IPS DF 6.9 (cell line): Measurements from ENCODE around the gene FAM114A2.

Experiments
- DNase-seq: peaks from one replicate; pipeline ENCODE4 v3.0.0-alpha.2; 2013; ENCODE audit warnings: low read depth, low spot score
- H3K27ac ChIP-seq: one replicate; pipeline ENCODE4 v1.5.1; 2013; ENCODE audit warnings: low read length, control low read depth
- H3K27me3 ChIP-seq: 2 replicates; pipeline ENCODE4 v1.6.1; 2013; ENCODE audit warnings: mild to moderate bottlenecking, low read length; ENCODE audit not compliant: control insufficient read depth, insufficient read depth
- H3K36me3 ChIP-seq: 2 replicates; pipeline ENCODE4 v1.6.1; 2013; ENCODE audit warnings: low read length; ENCODE audit not compliant: control insufficient read depth, insufficient read depth
- H3K4me1 ChIP-seq: 2 replicates; pipeline ENCODE4 v1.6.1; 2013; ENCODE audit warnings: low read length; ENCODE audit not compliant: control insufficient read depth, insufficient read depth
- H3K4me3 ChIP-seq: 2 replicates; pipeline ENCODE4 v1.5.1; 2013; ENCODE audit warnings: mild to moderate bottlenecking, low read length
- H3K9me3 ChIP-seq: 2 replicates; pipeline ENCODE4 v1.6.1; 2013; ENCODE audit warnings: low read length, inconsistent platforms; ENCODE audit not compliant: control insufficient read depth, insufficient read depth
- WGBS: extraction: QIAGEN DNeasy Blood & Tissue Kit; methylation state at CpG from one replicate; pipeline ENCODE4 v1.1.7; 2013; ENCODE audit warnings: mixed read lengths, missing lambda C conversion rate; ENCODE audit not compliant: insufficient read length, insufficient coverage; 5-methylcytosine and 5-hydroxymethylcytosine counted together

FAM114A2 gene

DNA sequence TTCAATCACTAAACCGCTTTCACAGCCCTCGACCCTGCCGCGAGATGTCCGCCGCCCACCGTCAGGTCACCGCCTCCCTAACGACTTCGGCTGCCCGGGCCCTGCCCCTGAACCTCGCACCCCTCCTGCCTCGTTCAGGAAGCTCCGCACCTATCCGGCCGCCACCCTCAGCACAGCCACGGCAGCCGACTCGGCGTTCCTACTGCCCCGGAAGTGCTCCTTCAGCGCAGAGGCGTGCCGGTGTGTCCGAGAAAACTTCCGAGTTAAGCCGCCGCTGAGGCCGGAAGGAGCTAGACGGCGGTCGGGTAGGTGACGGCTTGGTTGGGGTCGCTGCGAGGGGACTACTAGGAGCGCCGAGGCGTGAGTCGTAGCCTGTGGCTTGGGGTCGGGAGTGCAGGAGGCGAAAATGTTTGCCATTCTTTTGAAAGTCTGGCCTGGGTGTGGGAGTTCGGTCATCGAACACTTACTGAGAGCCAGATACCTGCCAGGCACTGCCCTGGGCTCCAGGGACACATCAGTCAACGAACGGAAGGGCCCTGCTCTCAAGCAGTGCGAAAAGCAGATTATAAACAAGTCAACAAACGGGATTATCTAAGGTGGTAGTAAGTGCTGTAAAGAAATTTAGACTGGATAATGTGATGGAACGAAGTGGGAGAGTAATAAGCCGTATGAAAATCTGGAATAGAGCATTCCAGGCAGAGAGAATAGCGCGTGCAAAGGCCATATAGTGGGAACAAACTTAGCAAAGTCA lies at the start of gene FAM114A2, which contains the start of gene MFAP3:
Gene FAM114A2 (minus strand): TSS at position 204 of the 751 bp plus-strand sequence. CDS start 3,957 bp downstream, outside the sequence.
Gene MFAP3 (plus strand): TSS at position 261 of the 751 bp plus-strand sequence. CDS start 10,756 bp downstream, outside the sequence.
- WGBS: no CpG with 5 or more reads among the region's 51 CpGs
- peak; percentile 66 for DNase-seq
- no peaks in the 10 kb centered on the region for H3K27me3 ChIP-seq

DNA sequence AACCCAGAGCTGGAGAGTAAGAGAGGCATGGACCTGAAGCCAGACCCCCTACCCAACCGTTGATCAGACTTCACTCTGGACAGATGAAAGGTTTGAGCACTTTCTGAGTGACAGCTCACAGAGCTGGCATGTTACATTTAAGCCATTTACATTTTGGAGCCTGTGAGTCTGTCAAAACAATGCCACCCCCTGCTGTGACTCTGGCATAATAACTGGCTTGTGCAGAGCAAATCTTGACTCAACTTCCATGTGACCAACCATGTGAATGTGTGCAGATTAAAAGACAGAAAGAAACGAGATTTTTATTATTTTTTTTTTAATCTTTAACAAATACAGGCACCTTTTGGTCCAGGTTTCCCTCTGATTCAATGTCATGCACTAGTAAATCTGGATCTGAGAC lies 48.5 kb upstream of the FAM114A2 start:
- Histone ChIP-seq H3K27ac (no peak overlapping the region), H3K4me3 (no peak overlapping the region), H3K9me3 (no peaks in the 10 kb centered on the region), H3K4me1 (no peaks in the 10 kb centered on the region), H3K36me3 (no peaks in the 10 kb centered on the region), H3K27me3 (no peaks in the 10 kb centered on the region)
- no peak for DNase-seq
- no CpG with 5 or more reads among the region's 2 CpGs for WGBS

More for the DNA sequence above, at the start of gene FAM114A2, which contains the start of gene MFAP3:
- Histone ChIP-seq H3K4me3 (peak within 1 kb of the TSS; percentile 99), H3K27ac (no peak within 1 kb of the TSS), H3K9me3 (no peaks in the 10 kb centered on the region), H3K4me1 (no peaks in the 10 kb centered on the region; the same call in 1 of the 2 replicates), H3K36me3 (no peaks in the 10 kb centered on the region)

DNA sequence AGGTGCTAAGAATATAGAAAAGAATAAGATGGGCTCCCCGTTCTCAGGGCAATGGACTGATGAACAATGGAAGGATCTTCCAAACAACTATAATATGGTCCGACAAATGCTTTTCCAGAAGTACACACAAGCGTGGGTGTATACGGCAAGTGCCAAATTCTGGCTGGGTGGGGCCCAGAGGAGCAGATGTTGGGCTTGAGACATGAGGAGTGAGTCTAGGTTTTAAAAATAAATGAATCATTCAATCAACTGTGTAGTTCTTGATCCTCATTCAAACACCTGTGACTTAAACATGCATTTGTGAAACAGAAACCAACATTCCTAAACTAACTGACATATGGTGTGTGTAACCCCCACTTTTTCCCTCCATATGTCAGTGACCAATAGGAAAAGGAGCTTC lies 47.9 kb upstream of the FAM114A2 start:
- no peaks in the 10 kb centered on the region for H3K4me1 ChIP-seq
- no peak overlapping the region for H3K27ac ChIP-seq
- DNase-seq: no peak
- H3K27me3 ChIP-seq: no peaks in the 10 kb centered on the region
- no peaks in the 10 kb centered on the region for H3K9me3 ChIP-seq
- no CpG with 5 or more reads among the region's 4 CpGs for WGBS
- H3K36me3 ChIP-seq: no peaks in the 10 kb centered on the region
- H3K4me3 ChIP-seq: no peak overlapping the region

DNA sequence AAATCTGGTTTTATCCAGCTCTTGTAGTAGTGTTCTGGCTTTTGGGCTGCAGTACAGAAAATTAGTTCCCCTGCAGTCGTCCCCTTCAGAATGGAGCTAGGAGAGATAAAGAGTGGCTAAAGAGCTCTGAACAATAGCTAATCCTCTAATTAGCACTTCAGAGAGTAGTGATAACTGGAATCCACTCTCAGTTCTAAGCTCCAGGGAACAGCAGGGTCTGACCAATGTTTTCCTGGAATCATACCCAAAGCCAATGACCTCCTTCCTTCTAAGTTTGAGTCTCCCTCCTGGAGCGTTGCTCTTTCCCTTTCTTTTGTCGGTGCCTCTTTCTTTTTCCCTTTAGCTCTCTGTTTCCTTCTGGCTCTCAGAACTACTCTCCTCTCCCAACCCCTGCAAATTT lies 47.4 kb upstream of the FAM114A2 start:
- WGBS: no CpG with 5 or more reads among the region's 3 CpGs

DNA sequence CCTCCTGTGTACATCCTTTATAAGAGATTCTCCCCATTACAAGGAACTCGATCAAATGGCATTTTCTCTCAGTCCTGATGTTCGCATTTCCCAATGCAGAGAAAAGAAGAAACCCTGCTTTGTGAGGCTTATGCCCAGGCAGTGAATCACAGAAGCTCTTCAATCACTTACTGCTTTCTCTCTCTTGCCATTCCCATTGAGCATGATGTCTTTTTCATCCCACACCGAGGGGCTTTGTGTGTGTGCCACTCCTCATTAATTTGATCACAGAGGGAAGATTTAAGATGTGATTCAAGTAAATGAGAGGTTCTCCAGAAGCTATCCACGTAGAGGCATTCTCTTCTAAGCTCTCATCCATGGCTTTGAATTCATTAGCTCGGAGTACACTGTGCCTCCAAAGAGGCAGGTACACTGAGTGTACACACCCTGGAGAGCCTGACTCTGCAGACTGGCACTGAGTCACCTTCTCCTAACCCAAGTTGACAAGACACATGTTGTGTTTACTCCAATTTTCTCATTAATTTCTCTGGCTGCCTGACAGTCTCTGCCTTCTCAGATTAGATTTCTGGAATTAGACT lies 45.4 kb upstream of the FAM114A2 start:
- no peaks in the 10 kb centered on the region for H3K4me1 ChIP-seq
- no peak overlapping the region for H3K4me3 ChIP-seq
- no peaks in the 10 kb centered on the region for H3K27me3 ChIP-seq
- DNase-seq: no peak
- H3K27ac ChIP-seq: no peak overlapping the region
- H3K36me3 ChIP-seq: no peaks in the 10 kb centered on the region
- no CpG with 5 or more reads among the region's 5 CpGs for WGBS
- H3K9me3 ChIP-seq: no peaks in the 10 kb centered on the region

More for the DNA sequence above, 47.4 kb upstream of the FAM114A2 start:
- H3K4me1 ChIP-seq: no peaks in the 10 kb centered on the region
- no peak overlapping the region for H3K27ac ChIP-seq
- H3K4me3 ChIP-seq: no peak overlapping the region
- H3K36me3 ChIP-seq: no peaks in the 10 kb centered on the region
- no peaks in the 10 kb centered on the region for H3K27me3 ChIP-seq
- no peak for DNase-seq
- no peaks in the 10 kb centered on the region for H3K9me3 ChIP-seq

DNA sequence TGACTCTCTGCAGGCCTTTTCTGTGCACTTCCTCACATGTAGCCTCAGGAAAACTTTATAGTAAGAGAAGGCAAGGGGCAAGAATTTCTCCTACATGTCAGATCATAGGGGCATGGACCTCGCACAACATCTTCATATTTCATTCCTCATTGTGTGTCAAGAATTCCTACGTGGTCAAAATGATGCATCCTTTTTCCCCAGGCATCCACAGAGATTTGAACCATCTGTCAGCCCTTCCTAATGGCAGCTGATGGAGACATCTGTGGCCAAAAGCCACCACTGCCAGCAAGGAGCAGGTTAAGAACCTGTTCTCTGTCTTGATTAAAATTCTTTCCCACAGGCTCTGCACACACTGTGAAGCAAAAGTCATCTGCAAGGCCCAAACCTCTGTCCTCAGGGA lies 42.5 kb upstream of the FAM114A2 start:
- no peak overlapping the region for H3K4me3 ChIP-seq
- H3K9me3 ChIP-seq: no peaks in the 10 kb centered on the region
- H3K36me3 ChIP-seq: no peaks in the 10 kb centered on the region
- WGBS: no CpG with 5 or more reads among the region's 2 CpGs
- no peak for DNase-seq
- no peaks in the 10 kb centered on the region for H3K4me1 ChIP-seq
- no peak overlapping the region for H3K27ac ChIP-seq
- H3K27me3 ChIP-seq: no peaks in the 10 kb centered on the region

DNA sequence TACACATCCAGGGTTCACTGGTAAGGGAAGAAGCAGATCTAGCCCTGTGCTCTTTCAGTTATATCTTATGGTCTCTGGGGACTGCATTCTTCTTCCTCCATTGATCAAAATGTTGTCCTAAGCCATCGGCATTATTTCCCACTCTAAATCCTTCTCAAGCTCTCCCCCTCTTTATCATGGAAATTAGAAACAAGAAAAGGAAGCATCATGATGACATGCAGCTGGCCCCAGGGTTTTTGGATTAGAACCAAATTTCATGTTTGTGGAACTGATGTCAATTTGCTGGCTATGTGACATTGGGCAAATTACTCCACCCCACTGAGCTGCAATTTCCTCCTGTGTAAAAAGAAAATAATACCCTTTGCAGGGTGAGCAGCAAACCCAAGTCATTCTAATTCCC lies 39.6 kb upstream of the FAM114A2 start:
- WGBS: no CpG with 5 or more reads among the region's 1 CpG
- H3K27ac ChIP-seq: no peak overlapping the region

DNA sequence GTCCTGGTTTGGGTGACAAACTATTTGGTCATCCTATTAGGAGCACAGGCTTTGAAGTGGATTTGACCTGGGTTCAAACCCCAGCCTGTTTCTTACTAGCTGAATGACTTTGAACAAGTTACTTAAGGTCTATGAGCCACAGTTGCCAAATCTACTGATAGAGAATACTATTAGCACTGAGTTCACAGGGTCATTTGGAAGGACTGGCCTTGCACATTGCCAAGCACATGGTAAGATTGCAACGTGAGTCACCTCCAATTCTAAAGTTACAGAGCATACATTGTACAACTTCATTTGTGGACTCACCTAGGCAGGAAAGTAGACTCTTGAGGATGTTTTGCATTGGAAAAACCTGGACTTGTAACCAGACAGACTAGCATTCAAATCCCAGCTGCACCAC lies 39.0 kb upstream of the FAM114A2 start:
- Histone ChIP-seq H3K27ac (no peak overlapping the region), H3K27me3 (no peaks in the 10 kb centered on the region), H3K36me3 (no peaks in the 10 kb centered on the region), H3K9me3 (no peaks in the 10 kb centered on the region), H3K4me3 (no peak overlapping the region), H3K4me1 (no peaks in the 10 kb centered on the region)
- no peak for DNase-seq
- WGBS: no CpG with 5 or more reads among the region's 1 CpG

More for the DNA sequence above, 39.6 kb upstream of the FAM114A2 start:
- Histone ChIP-seq H3K36me3 (no peaks in the 10 kb centered on the region), H3K27me3 (no peaks in the 10 kb centered on the region), H3K9me3 (no peaks in the 10 kb centered on the region), H3K4me1 (no peaks in the 10 kb centered on the region), H3K4me3 (no peak overlapping the region)
- no peak for DNase-seq

DNA sequence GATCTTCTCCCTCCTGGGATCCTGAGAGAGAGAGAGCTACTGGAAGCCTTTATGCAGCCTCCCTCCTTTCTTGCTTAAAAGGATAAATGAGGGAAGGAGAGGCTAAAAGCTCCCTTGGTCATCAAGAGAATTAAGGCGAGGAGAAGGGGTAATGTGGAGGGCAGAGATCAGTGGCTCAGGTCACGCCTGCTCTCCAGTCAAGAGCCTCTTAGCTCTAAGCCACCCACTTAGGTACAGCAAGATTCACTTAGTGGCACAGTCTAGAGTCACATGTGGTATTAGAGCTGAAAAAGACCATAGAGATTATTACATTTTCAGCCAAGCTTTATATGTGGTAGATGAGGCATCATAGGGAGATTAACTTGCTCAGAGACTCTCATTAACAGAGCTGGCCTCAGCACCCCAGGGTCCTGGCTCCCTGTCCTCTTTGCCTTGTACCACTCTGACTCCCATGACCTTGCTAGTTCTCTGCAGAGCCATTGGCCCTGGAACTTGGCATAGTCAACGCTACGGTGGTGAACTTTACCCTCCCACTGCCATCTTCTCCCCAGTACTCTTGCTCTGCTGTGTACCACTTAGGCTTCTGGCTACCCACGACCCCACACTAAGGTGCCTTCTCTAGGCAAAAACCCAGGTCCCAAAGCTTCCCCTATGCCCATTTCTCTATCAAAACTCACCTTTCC lies 37.7 kb upstream of the FAM114A2 start:
- no peak for DNase-seq
- H3K9me3 ChIP-seq: no peaks in the 10 kb centered on the region
- no peaks in the 10 kb centered on the region for H3K27me3 ChIP-seq
- no CpG with 5 or more reads among the region's 5 CpGs for WGBS
- H3K27ac ChIP-seq: no peak overlapping the region
- H3K4me1 ChIP-seq: no peaks in the 10 kb centered on the region
- no peaks in the 10 kb centered on the region for H3K36me3 ChIP-seq
- no peak overlapping the region for H3K4me3 ChIP-seq

DNA sequence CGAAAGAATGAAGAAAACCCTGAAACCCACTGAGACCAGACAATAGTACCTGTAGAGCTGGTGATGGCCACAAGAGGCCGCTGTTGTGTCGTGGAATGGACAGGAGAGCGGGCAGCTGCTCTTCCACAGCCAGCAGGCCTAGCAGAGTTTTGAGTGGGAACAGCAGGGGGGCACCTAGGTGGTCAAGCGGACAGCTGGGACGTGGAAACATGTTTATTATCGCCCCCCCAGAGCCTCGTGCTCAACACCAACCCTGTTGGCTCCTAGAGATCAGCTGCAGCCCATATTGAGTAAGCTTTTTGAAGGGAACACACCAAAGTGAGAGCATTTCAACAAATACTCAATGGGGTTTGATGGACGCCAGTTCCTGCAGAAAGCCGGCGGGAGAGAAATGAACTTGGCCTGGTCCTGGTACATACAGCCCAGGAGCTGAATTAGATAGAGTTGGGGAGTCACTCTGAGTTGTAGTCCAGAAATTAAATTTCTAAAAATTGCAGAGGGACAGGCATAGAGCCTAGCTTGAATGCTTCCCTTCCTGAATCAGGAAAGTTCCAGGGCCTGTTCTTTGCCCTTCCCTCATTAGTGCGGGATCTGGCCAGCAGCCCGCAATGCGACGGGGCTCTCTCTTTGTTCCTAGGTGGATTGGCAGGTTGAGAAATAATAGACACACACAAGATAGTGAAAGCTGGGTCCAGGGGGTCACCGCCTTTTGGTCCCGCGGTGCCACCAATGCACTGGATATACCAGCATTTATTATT lies 33.9 kb upstream of the FAM114A2 start:
- H3K27ac ChIP-seq: no peak overlapping the region
- no peaks in the 10 kb centered on the region for H3K27me3 ChIP-seq
- no CpG with 5 or more reads among the region's 18 CpGs for WGBS
- H3K9me3 ChIP-seq: no peaks in the 10 kb centered on the region
- H3K4me3 ChIP-seq: no peak overlapping the region
- H3K36me3 ChIP-seq: no peaks in the 10 kb centered on the region
- peak; percentile 63 for DNase-seq
- H3K4me1 ChIP-seq: no peaks in the 10 kb centered on the region
